Stimulated activated CD4-positive, alpha-beta T cell treated with anti-CD3 and anti-CD28 coated beads, TNF-alpha, amount 100 ng/mL, for 4 hours (primary cell): ENCODE data around the gene LIX1.
"Not testable (repeated sequence)": the region's sequence is repeated elsewhere in the genome, so short reads cannot be mapped to it uniquely, and the experiment has no call there.

Experiments used
- DNase-seq, 3 experiments: peaks; one replicate each; pipeline ENCODE4 v3.0.0-alpha.2; 2020; ENCODE audit warnings: low read depth in 3 of 3

Gene LIX1

GRCh38 chr5:97141539-97141938, 872 bp downstream of the LIX1 start:
- DNase-seq: no peak

- DNase-seq: no peak
Measured at GRCh38 chr5:97141031-97141430, 1.4 kb downstream of the LIX1 start.

- DNase-seq: not testable (repeated sequence)
Measured at GRCh38 chr5:97140250-97140649, 2.2 kb downstream of the LIX1 start.

GRCh38 chr5:97136475-97136874, 5.9 kb downstream of the LIX1 start:
- no peak for DNase-seq

GRCh38 chr5:97135868-97136267, 6.5 kb downstream of the LIX1 start:
- no peak for DNase-seq

DNA sequence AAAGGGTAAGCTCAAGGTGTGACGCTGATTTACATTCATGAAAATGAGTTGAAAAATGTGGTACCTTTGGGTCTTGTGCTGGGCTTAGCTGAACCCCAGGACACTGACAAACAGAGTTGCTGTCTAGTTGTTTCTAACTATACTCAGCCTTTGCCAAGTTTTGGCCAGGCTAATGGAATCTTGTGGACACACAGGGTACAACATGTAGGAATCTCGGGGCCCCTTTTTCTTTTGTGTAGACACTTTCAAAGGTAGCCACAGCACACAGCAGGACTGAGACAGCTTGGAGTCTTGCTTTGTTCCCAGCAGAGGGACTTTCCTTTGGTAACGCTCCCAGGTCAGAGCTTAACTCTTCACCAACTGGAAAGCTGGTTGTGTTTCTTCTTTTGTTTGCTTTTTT, 7.8 kb downstream of the LIX1 start:
- DNase-seq: no peak

GRCh38 chr5:97133101-97133500, 9.3 kb downstream of the LIX1 start:
- no peak for DNase-seq

DNA sequence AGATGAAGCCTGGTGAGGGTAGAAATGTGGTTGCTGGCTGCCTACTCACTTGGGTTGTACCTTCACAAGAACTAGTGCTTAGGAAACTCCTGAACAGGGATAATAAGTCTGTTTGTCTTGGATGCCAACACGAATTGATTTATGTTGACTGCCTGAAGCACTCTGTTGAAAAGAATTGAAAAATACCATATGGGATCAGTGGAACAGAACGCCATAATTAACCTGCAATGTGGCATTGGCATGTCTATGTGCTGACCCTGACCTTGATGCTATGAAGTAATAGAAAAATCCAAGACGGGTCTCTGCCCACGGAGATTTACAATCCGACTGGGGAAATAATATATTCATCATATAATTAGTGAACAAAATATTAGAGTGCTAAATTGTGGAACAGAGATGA, 10.5 kb downstream of the LIX1 start:
- DNase-seq: no peak

- DNase-seq: no peak
Measured at GRCh38 chr5:97131139-97131710, 11.2 kb downstream of the LIX1 start.

GRCh38 chr5:97127727-97128126, 14.7 kb downstream of the LIX1 start:
- DNase-seq: no peak

DNA sequence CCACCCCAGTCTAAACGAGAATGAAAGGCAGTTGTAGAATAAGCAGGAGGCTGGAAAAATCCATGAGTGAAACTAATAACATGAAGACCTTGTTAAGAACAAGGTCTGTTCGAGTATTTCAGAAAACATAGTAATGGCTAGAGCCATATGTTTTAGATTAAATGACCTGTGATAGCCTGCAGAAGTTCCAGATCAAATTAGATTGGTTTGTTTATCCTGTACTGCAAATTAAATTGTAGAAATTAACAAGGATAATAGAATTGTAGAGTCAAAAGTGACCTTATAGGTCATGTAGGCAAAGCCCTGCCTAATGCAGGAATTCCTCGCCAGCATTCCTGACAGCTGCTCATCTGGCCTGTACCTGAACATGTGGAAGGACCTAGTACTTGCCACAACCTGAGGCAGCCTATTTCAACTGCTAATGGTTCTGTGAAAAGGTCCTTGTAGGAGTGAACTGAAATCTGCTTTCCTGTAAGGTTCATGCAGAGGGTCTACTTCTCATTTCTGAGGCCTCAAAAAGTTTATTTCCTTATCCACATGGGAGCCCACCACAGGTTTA, 17.2 kb downstream of the LIX1 start:
- no peak for DNase-seq

DNA sequence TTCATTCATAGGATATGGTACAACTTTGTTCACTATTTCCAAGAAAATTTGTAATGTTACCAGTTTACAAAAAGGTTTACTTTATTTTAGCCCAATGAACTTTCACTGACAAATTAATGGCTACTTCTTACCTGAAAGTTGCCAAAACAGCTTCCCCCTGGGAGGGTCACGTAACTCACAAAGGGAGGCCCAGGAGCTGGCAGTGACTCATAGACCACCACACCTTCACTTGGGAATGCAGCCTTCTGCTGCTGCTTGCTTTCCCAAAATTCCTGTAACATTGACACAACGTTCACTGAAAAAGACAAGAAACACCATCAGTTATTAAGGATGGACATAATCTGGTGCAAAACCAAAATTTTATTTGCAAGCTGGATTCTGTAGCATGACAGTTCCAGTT, 18.1 kb downstream of the LIX1 start:
- no peak for DNase-seq

GRCh38 chr5:97121848-97122247, 20.6 kb downstream of the LIX1 start:
- DNase-seq: no peak

DNA sequence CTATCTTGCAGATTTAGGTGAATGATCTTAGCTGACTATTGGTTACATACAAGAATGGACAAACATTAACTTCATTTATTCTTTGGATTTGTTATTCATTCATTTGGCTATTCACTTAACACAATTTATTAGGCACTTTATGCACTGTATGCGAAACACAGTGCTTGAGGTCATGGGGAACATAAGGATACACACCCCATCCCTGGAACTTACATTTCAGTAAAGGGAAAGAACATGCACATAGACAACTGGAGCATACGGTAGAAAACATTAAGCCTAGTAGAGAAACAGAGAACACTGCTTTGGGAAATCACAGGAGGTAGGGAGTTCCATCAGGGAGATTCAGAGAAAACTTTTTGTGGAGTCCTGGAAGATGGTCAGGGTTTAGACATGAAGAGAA, 22.2 kb downstream of the LIX1 start:
- no peak for DNase-seq

GRCh38 chr5:97119007-97119390, 23.4 kb downstream of the LIX1 start:
- DNase-seq: no peak

GRCh38 chr5:97118261-97119006, 24.0 kb downstream of the LIX1 start:
- no peak for DNase-seq

- no peak for DNase-seq
Measured at GRCh38 chr5:97115932-97116331, 26.5 kb downstream of the LIX1 start.

DNA sequence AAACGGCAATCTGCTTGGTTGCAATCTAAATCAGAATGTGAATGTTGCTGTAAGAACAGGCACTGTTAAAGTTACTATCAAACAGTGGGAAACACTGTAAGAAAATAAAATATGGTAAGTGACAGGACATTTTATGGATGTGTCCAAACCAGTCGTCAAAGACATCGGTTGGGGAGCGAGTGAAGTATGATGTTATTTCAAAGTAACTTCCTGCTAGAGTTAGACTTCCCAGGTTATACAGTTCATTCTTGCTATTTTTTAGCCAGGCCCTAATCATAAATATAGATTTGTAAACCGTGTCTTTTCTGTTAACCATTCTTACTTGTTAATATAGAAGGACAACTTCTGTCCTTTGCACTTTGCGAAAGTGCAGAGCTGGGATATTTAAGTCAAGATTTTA, 30.2 kb downstream of the LIX1 start:
- DNase-seq: no peak

- no peak for DNase-seq
Measured at GRCh38 chr5:97111616-97112015, 30.8 kb downstream of the LIX1 start.

- no peak for DNase-seq
Measured at GRCh38 chr5:97111004-97111403, 31.4 kb downstream of the LIX1 start.

GRCh38 chr5:97107318-97107717, 35.1 kb downstream of the LIX1 start:
- no peak for DNase-seq

- no peak for DNase-seq
Measured at GRCh38 chr5:97106216-97106581, 36.2 kb downstream of the LIX1 start.

- DNase-seq: no peak
Measured at GRCh38 chr5:97105501-97106215, 36.8 kb downstream of the LIX1 start.
